Smooth muscle cell (in vitro differentiated cells): ENCODE data around the gene PSMD2. TPM values are rescaled to one million over a fixed set of nuclear protein-coding genes. Genes with fewer than 3 reads are reported as not detected.

Experiments used
- DNase-seq: peaks from one replicate; lab custom pipeline; 2025; ENCODE audit not compliant: unreplicated experiment; lab: John Stamatoyannopoulos, UW
- H2AFZ ChIP-seq: fragments of 200-600 bp; sonication (generic); 2 replicates; pipeline ENCODE4 v1.6.0; 2016; ENCODE audit warnings: antibody characterized with exemption, low read depth, mild to moderate bottlenecking
- H3F3A ChIP-seq: fragments of 200-600 bp; sonication (generic); 2 replicates; pipeline ENCODE4 v1.6.0; 2017; ENCODE audit warnings: antibody characterized with exemption, low read depth
- H3K27ac ChIP-seq: fragments of 200-600 bp; sonication (generic); 2 replicates; pipeline ENCODE4 v1.5.1; 2016; ENCODE audit warnings: low read depth, mild to moderate bottlenecking
- H3K27me3 ChIP-seq: fragments of 200-600 bp; sonication (generic); 2 replicates; pipeline ENCODE4 v1.6.1; 2016; ENCODE audit warnings: low read depth, mild to moderate bottlenecking
- H3K36me3 ChIP-seq: fragments of 200-600 bp; sonication (generic); 2 replicates; pipeline ENCODE4 v1.5.1; 2016; ENCODE audit warnings: low read depth
- H3K4me1 ChIP-seq: fragments of 200-600 bp; sonication (generic); 2 replicates; pipeline ENCODE4 v1.5.1; 2016; ENCODE audit warnings: low read depth
- H3K4me2 ChIP-seq: fragments of 200-600 bp; sonication (generic); 2 replicates; pipeline ENCODE4 v1.6.0; 2016; ENCODE audit warnings: mild to moderate bottlenecking
- H3K4me3 ChIP-seq: fragments of 200-600 bp; sonication (generic); 2 replicates; pipeline ENCODE4 v1.5.1; 2016; ENCODE audit warnings: mild to moderate bottlenecking
- H3K79me2 ChIP-seq: fragments of 200-600 bp; sonication (generic); 2 replicates; pipeline ENCODE4 v1.6.0; 2016; ENCODE audit warnings: low read depth, mild to moderate bottlenecking
- H3K9ac ChIP-seq: fragments of 200-600 bp; sonication (generic); 2 replicates; pipeline ENCODE4 v1.6.0; 2016; ENCODE audit warnings: low read depth
- H3K9me3 ChIP-seq: fragments of 200-600 bp; sonication (generic); replicated peaks from 2 replicates; pipeline ENCODE4 v1.5.1; 2016; ENCODE audit warnings: low read depth
- H4K20me1 ChIP-seq: fragments of 200-600 bp; sonication (generic); 2 replicates; pipeline ENCODE4 v1.6.0; 2016; ENCODE audit warnings: low read depth
- CTCF ChIP-seq: fragments of 200-600 bp; sonication (generic); IDR thresholded peaks from 2 replicates; pipeline ENCODE4 v1.5.1; 2017; ENCODE audit warnings: borderline replicate concordance, mild to moderate bottlenecking, antibody characterized with exemption; ENCODE audit not compliant: insufficient read depth, poor library complexity, severe bottlenecking
- WGBS: methylation state at CpG from one replicate; pipeline ENCODE4 v1.1.7; 2016; ENCODE audit warnings: low lambda C conversion rate; 5-methylcytosine and 5-hydroxymethylcytosine counted together
- polyA plus RNA-seq: library from polyadenylated mRNA; unstranded; fragments of >200 nt; fragmentation: Nextera tagmentation; extraction: Ambion mirVana; gene quantifications from 2 replicates; pipeline ENCODE4 v1.2.1, GENCODE V29; 2016
- total RNA-seq: library from RNA; depleted of rRNA; stranded (reverse); fragments of >200 nt; gene quantifications from 2 replicates; pipeline ENCODE4 v1.2.3, GENCODE V29; 2014

Gene PSMD2
- total and polyA plus RNA-seq, 2 experiments from 2014 or later = 315 to 356 TPM

- H3K79me2 ChIP-seq = no peaks in the 10 kb centered on the region
- no peak overlapping the region for H3K9ac ChIP-seq
- TF ChIP-seq CTCF = no peak
- WGBS = 89% methylated on average over 8 of the region's 8 CpGs
- DNase-seq = no peak
- no peak overlapping the region for H2AFZ ChIP-seq
- no peak overlapping the region for H3K27ac ChIP-seq
- no peaks in the 10 kb centered on the region for H3K9me3 ChIP-seq
- H3K4me3 ChIP-seq = no peak overlapping the region
- no peaks in the 10 kb centered on the region for H3K36me3 ChIP-seq
- no peaks in the 10 kb centered on the region for H3K27me3 ChIP-seq
- H3K4me1 ChIP-seq = no peaks in the 10 kb centered on the region
- H3F3A ChIP-seq = no peaks in the 10 kb centered on the region
- no peaks in the 10 kb centered on the region for H4K20me1 ChIP-seq
- no peak overlapping the region for H3K4me2 ChIP-seq
Measured at GRCh38 chr3:184354754-184355153, 55.7 kb downstream of the PSMD2 start.

GRCh38 chr3:184355261-184356040 is 56.4 kb downstream of the PSMD2 start:
- no peaks in the 10 kb centered on the region for H4K20me1 ChIP-seq
- H3K27me3 ChIP-seq = no peaks in the 10 kb centered on the region
- H3K9ac ChIP-seq = no peak overlapping the region
- DNase-seq = no peak
- no peaks in the 10 kb centered on the region for H3K79me2 ChIP-seq
- H3K4me3 ChIP-seq = no peak overlapping the region
- H2AFZ ChIP-seq = no peak overlapping the region
- no peaks in the 10 kb centered on the region for H3K36me3 ChIP-seq
- peaks cover 3% of the 10 kb centered on the region for H3K4me1 ChIP-seq
- no peaks in the 10 kb centered on the region for H3F3A ChIP-seq
- H3K4me2 ChIP-seq = peak overlapping the region; percentile 19
- TF ChIP-seq CTCF = no peak
- WGBS = 70% methylated on average over 18 of the region's 18 CpGs
- no peaks in the 10 kb centered on the region for H3K9me3 ChIP-seq
- H3K27ac ChIP-seq = no peak overlapping the region

- H3F3A ChIP-seq = peaks cover 6% of the 10 kb centered on the region
- no peak for DNase-seq
- peaks cover 8% of the 10 kb centered on the region for H3K4me1 ChIP-seq
- H3K4me2 ChIP-seq = no peak overlapping the region
- no peaks in the 10 kb centered on the region for H3K9me3 ChIP-seq
- H2AFZ ChIP-seq = no peak overlapping the region
- H4K20me1 ChIP-seq = no peaks in the 10 kb centered on the region
- 97% methylated on average over 24 of the region's 24 CpGs for WGBS
- no peak for TF ChIP-seq CTCF
- no peak overlapping the region for H3K4me3 ChIP-seq
- no peak overlapping the region for H3K9ac ChIP-seq
- no peaks in the 10 kb centered on the region for H3K27me3 ChIP-seq
- H3K27ac ChIP-seq = no peak overlapping the region
- peaks cover 6% of the 10 kb centered on the region for H3K79me2 ChIP-seq
- no peaks in the 10 kb centered on the region for H3K36me3 ChIP-seq
Measured at GRCh38 chr3:184357248-184358123, 58.4 kb downstream of the PSMD2 start.
